NCI-H187 treated with DMSO at 0.1 percent for 48 hours (cell line): ENCODE measurements around the gene SIGLEC5.
"Not testable (repeated sequence)": the region's sequence is repeated elsewhere in the genome, so short reads cannot be mapped to it uniquely, and the experiment has no call there.

Experiments used
- DNase-seq: peaks from one replicate; lab custom pipeline; 2025; lab: John Stamatoyannopoulos, UW

SIGLEC5 gene

GRCh38 chr19:51630315-51630714 is at the start of gene SIGLEC5:
SIGLEC5 (minus strand) TSS chr19:51630401; CDS start chr19:51630335, 66 bp downstream.
- not testable (repeated sequence) for DNase-seq

GRCh38 chr19:51676566-51677083 is 46.4 kb upstream of the SIGLEC5 start:
- DNase-seq = no peak

- DNase-seq = not testable (repeated sequence)
Observed at GRCh38 chr19:51675911-51676565, 45.8 kb upstream of the SIGLEC5 start.

GRCh38 chr19:51668216-51668615 is 38.0 kb upstream of the SIGLEC5 start:
- DNase-seq = no peak

GRCh38 chr19:51664997-51665396 is 34.8 kb upstream of the SIGLEC5 start:
- no peak for DNase-seq

- DNase-seq = no peak
Observed at GRCh38 chr19:51664131-51664530, 33.9 kb upstream of the SIGLEC5 start.

- no peak for DNase-seq
Observed at GRCh38 chr19:51663650-51664049, 33.4 kb upstream of the SIGLEC5 start.

- no peak for DNase-seq
Observed at GRCh38 chr19:51660975-51661600, 30.9 kb upstream of the SIGLEC5 start.

- DNase-seq = no peak
Observed at GRCh38 chr19:51654783-51655182, 24.6 kb upstream of the SIGLEC5 start.

GRCh38 chr19:51653162-51653561 is 23.0 kb upstream of the SIGLEC5 start:
- no peak for DNase-seq

- DNase-seq = no peak
Observed at GRCh38 chr19:51652266-51652665, 22.1 kb upstream of the SIGLEC5 start.

- no peak for DNase-seq
Observed at GRCh38 chr19:51651216-51651846, 21.1 kb upstream of the SIGLEC5 start.

GRCh38 chr19:51647318-51647717 is 17.1 kb upstream of the SIGLEC5 start:
- no peak for DNase-seq

GRCh38 chr19:51646730-51647129 is 16.5 kb upstream of the SIGLEC5 start, which contains the start of gene SIGLEC14:
SIGLEC14 (minus strand) TSS chr19:51646825; CDS start chr19:51646759, 66 bp downstream.
- not testable (repeated sequence) for DNase-seq

- no peak for DNase-seq
Observed at GRCh38 chr19:51644636-51645271, 14.6 kb upstream of the SIGLEC5 start.

GRCh38 chr19:51641648-51642047 is 11.4 kb upstream of the SIGLEC5 start:
- no peak for DNase-seq

GRCh38 chr19:51640386-51640785 is 10.2 kb upstream of the SIGLEC5 start:
- no peak for DNase-seq

- DNase-seq = no peak
Observed at GRCh38 chr19:51639916-51640315, 9.7 kb upstream of the SIGLEC5 start.

GRCh38 chr19:51637362-51637978 is 7.3 kb upstream of the SIGLEC5 start:
- no peak for DNase-seq

GRCh38 chr19:51632126-51632525 is 1.9 kb upstream of the SIGLEC5 start:
- DNase-seq = no peak

- no peak for DNase-seq
Observed at GRCh38 chr19:51628153-51628939, 1.9 kb downstream of the SIGLEC5 start.
